SK-N-SH (cell line): Measurements from ENCODE around the gene ZFYVE26. TPM values are rescaled to one million over a fixed set of nuclear protein-coding genes. Genes with fewer than 3 reads are reported as not detected.

Experiments
- CTCF ChIA-PET: fragments of 300-600, 350-600 bp; formaldehyde crosslinking; extraction: SDS; loops from one replicate; lab custom pipeline; 2021; lab: Yijun Ruan, JAX
- POLR2A ChIA-PET: fragments of 350-600 bp; sonication (Branson Sonifier 250); formaldehyde crosslinking; extraction: SDS; loops from one replicate; lab custom pipeline; 2020; ENCODE audit warnings: antibody characterized with exemption, inconsistent platforms; lab: Yijun Ruan, JAX
- DNase-seq: peaks from one replicate; pipeline ENCODE4 v3.0.0; 2012
- H2AFZ ChIP-seq: fragments of 200-600 bp; sonication (generic); 2 replicates; pipeline ENCODE4 v1.8.1; 2016; ENCODE audit warnings: antibody characterized with exemption, mild to moderate bottlenecking, low read depth
- H3F3A ChIP-seq: fragments of 200-600 bp; sonication (generic); replicated peaks from 2 replicates; pipeline ENCODE3; 2016; ENCODE audit warnings: antibody characterized with exemption, mild to moderate bottlenecking; ENCODE audit not compliant: insufficient read depth
- H3K27ac ChIP-seq, 2 experiments: fragments of 200-500 bp in 1 of 2; fragments of 200-600 bp in 1 of 2; sonication (Bioruptor generic) in 1 of 2; sonication (generic), shearing (Covaris generic) in 1 of 2; 2 replicates each; pipeline versions ENCODE4 v1.5.1 to v1.6.1; 2014 to 2016; ENCODE audit warnings: low read depth in 2 of 2, inconsistent platforms in 1 of 2, low read length in 1 of 2, mild to moderate bottlenecking in 1 of 2, mixed read lengths in 1 of 2
- H3K27me3 ChIP-seq: fragments of 200-600 bp; sonication (generic), shearing (Covaris generic); 2 replicates; pipeline ENCODE4 v1.6.1; 2016; ENCODE audit warnings: mixed run types; ENCODE audit not compliant: insufficient read depth
- H3K36me3 ChIP-seq, 2 experiments: fragments of 200-500 bp in 1 of 2; fragments of 200-600 bp in 1 of 2; sonication (Bioruptor generic) in 1 of 2; sonication (generic) in 1 of 2; replicated peaks in 1 of 2; 2 replicates each; pipeline versions ENCODE3 to v1.5.1; 2014 to 2016; ENCODE audit warnings: low read length in 1 of 2, mild to moderate bottlenecking in 1 of 2; ENCODE audit not compliant: insufficient read depth in 2 of 2, control insufficient read depth in 1 of 2
- H3K4me1 ChIP-seq, 2 experiments: fragments of 200-500 bp in 1 of 2; fragments of 200-600 bp in 1 of 2; sonication (Bioruptor generic) in 1 of 2; sonication (generic), shearing (Covaris generic) in 1 of 2; 2 replicates each; pipeline versions ENCODE4 v1.5.1 to v1.6.1; 2014 to 2016; ENCODE audit warnings: low read depth in 1 of 2, low read length in 1 of 2, mixed run types in 1 of 2; ENCODE audit not compliant: insufficient read depth in 2 of 2, control insufficient read depth in 1 of 2
- H3K4me2 ChIP-seq: fragments of 200-600 bp; sonication (generic), shearing (Covaris generic); 2 replicates; pipeline ENCODE4 v1.6.1; 2017; ENCODE audit warnings: mixed run types
- H3K4me3 ChIP-seq, 2 experiments: fragments of 200-500 bp in 1 of 2; fragments of 200-600 bp in 1 of 2; sonication (Bioruptor generic) in 1 of 2; sonication (generic), shearing (Covaris generic) in 1 of 2; 2 replicates each; pipeline versions ENCODE4 v1.5.1 to v1.8.1; 2014 to 2016; ENCODE audit warnings: low read depth in 2 of 2, inconsistent platforms in 1 of 2, low read length in 1 of 2, mild to moderate bottlenecking in 1 of 2, mixed read lengths in 1 of 2, moderate library complexity in 1 of 2
- H3K79me2 ChIP-seq: fragments of 200-600 bp; sonication (generic); 2 replicates; pipeline ENCODE4 v1.8.1; 2017; ENCODE audit warnings: mild to moderate bottlenecking; ENCODE audit not compliant: insufficient read depth
- H3K9ac ChIP-seq: fragments of 200-600 bp; sonication (generic); 2 replicates; pipeline ENCODE4 v1.6.1; 2017; ENCODE audit warnings: mixed run types
- H3K9me2 ChIP-seq: fragments of 200-600 bp; sonication (generic); 2 replicates; pipeline ENCODE4 v1.6.1; 2017; ENCODE audit warnings: mixed run types
- H3K9me3 ChIP-seq: fragments of 200-600 bp; sonication (generic); 2 replicates; pipeline ENCODE4 v1.6.1; 2017; ENCODE audit warnings: mixed run types, mild to moderate bottlenecking, moderate library complexity
- H4K20me1 ChIP-seq: fragments of 200-600 bp; sonication (generic); 2 replicates; pipeline ENCODE4 v1.6.1; 2017; ENCODE audit warnings: mild to moderate bottlenecking, mixed run types; ENCODE audit not compliant: insufficient read depth
- FOSL2 ChIP-seq: IDR thresholded peaks from 2 replicates; pipeline ENCODE4 v1.4.0; 2012; ENCODE audit warnings: low read depth, mild to moderate bottlenecking, moderate library complexity, borderline replicate concordance
- FOXJ3 ChIP-seq: sonication (generic); formaldehyde crosslinking; IDR thresholded peaks from 2 replicates; pipeline ENCODE4 v1.5.1; 2020; ENCODE audit warnings: mild to moderate bottlenecking, missing genetic modification reagents
- FOXM1 ChIP-seq: IDR thresholded peaks from 2 replicates; pipeline ENCODE4 v1.4.0; 2012; ENCODE audit warnings: low read depth, mild to moderate bottlenecking
- IRF3 ChIP-seq: fragments of 150-350 bp; IDR thresholded peaks from 2 replicates; pipeline ENCODE4 v1.6.1; 2016; ENCODE audit warnings: mild to moderate bottlenecking, low read depth, low read length
- MAX ChIP-seq: IDR thresholded peaks from 2 replicates; pipeline ENCODE4 v1.4.0; 2012; ENCODE audit warnings: low read depth
- NFIC ChIP-seq: IDR thresholded peaks from 2 replicates; pipeline ENCODE4 v1.4.0; 2012; ENCODE audit warnings: borderline replicate concordance
- POLR2AphosphoS5 ChIP-seq: IDR thresholded peaks from 2 replicates; pipeline ENCODE4 v1.6.1; 2012; ENCODE audit warnings: low read depth, low read length
- RAD21 ChIP-seq: IDR thresholded peaks from 2 replicates; pipeline ENCODE4 v1.6.1; 2012; ENCODE audit warnings: mild to moderate bottlenecking, low read length
- RXRA ChIP-seq: IDR thresholded peaks from 2 replicates; pipeline ENCODE4 v1.4.0; 2012; ENCODE audit warnings: low read depth, mild to moderate bottlenecking, borderline replicate concordance
- SMC3 ChIP-seq: IDR thresholded peaks from 2 replicates; pipeline ENCODE4 v1.6.1; 2012; ENCODE audit warnings: low read depth, low read length, improper control_type of control experiment
- TEAD4 ChIP-seq: IDR thresholded peaks from 2 replicates; pipeline ENCODE4 v1.4.0; 2012; ENCODE audit warnings: mild to moderate bottlenecking, borderline replicate concordance; ENCODE audit not compliant: insufficient read depth
- USF1 ChIP-seq: IDR thresholded peaks from 2 replicates; pipeline ENCODE4 v1.4.0; 2012; ENCODE audit warnings: low read depth, borderline replicate concordance
- USF2 ChIP-seq: fragments of 150-350 bp; IDR thresholded peaks from 2 replicates; pipeline ENCODE4 v1.6.1; 2017; ENCODE audit warnings: antibody characterized with exemption, low read length, low read depth, borderline replicate concordance
- ZBTB33 ChIP-seq: IDR thresholded peaks from 2 replicates; pipeline ENCODE4 v1.4.0; 2012; ENCODE audit warnings: low read depth, borderline replicate concordance
- WGBS: methylation state at CpG from one replicate; pipeline ENCODE4 v1.1.6; 2017; ENCODE audit warnings: low lambda C conversion rate; 5-methylcytosine and 5-hydroxymethylcytosine counted together
- polyA plus RNA-seq, 3 experiments: library from polyadenylated mRNA; depleted of rRNA; stranded (reverse); fragments of >200 nt; gene quantifications; 2 replicates each; pipeline ENCODE4 v1.2.3, GENCODE V29; 2012
- TF ChIP-seq, protein P1 (sequence below): IDR thresholded peaks from 2 replicates; pipeline ENCODE4; 2012

Gene ZFYVE26
- polyA plus RNA-seq, 1 of the 3 experiments (the other 2 are of a cell fraction), result 5.6 TPM

- 94% methylated on average over 20 of the region's 20 CpGs for WGBS
- no peak overlapping the region for H3K9ac ChIP-seq
- H3F3A ChIP-seq, result no peaks in the 10 kb centered on the region
- POLR2A ChIA-PET, result no interaction called here
- no peak overlapping the region for H3K27ac ChIP-seq
- no peaks in the 10 kb centered on the region for H3K27me3 ChIP-seq
- TF ChIP-seq USF1 (no peak), USF2 (no peak), FOSL2 (no peak), ZBTB33 (no peak), POLR2AphosphoS5 (no peak), TEAD4 (no peak), RAD21 (no peak)
- H4K20me1 ChIP-seq, result no peaks in the 10 kb centered on the region
- H3K79me2 ChIP-seq, result no peaks in the 10 kb centered on the region
- no peak overlapping the region for H2AFZ ChIP-seq
- H3K9me3 ChIP-seq, result no peaks in the 10 kb centered on the region
- no peak overlapping the region for H3K4me2 ChIP-seq
- no peaks in the 10 kb centered on the region for H3K9me2 ChIP-seq
- H3K36me3 ChIP-seq, result no peaks in the 10 kb centered on the region
- H3K4me3 ChIP-seq, result no peak overlapping the region
- CTCF ChIA-PET, result interaction anchor here (1.1 to 1.2 kb wide), 3 partner anchors 20 to 967 kb away, joined by 3 to 5 read pairs (median 3); no protein-coding TSS in a partner anchor
- H3K4me1 ChIP-seq, result peaks cover 0 to 5% of the 10 kb centered on the region in 2 experiments; a peak in 1 of 4 replicates
- no peak for DNase-seq
Measured at GRCh38 chr14:67857778-67858350, 41.5 kb upstream of the ZFYVE26 start.

DNA sequence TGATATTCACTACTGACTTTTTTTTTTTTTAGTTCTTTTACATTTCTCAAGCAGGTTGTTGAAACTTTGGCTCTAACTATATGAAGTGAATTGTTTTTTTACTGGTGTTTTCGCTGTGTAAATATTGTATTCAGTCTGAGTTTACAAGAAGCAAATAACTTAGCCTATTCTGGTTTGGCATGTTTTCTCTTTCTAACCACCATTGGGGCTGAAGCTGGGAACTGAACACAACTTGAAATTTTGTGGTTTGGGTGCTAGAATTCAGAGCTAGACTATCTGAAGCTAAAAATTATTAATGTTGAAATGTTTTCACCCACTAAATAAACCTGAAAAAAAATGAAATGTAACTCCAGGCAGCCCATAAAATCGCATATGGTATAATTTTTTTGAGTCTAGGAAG lies 40.4 kb upstream of the ZFYVE26 start:
- ChIA-PET POLR2A (no interaction called here), CTCF (interaction anchor here (0.7 to 1.1 kb wide), 3 partner anchors 960 to 987 kb away, joined by 3 read pairs; no protein-coding TSS in a partner anchor)
- H3K27me3 ChIP-seq, result no peaks in the 10 kb centered on the region
- H3K36me3 ChIP-seq, result no peaks in the 10 kb centered on the region
- no peak overlapping the region for H3K9ac ChIP-seq
- no peak overlapping the region for H2AFZ ChIP-seq
- TF ChIP-seq MAX (no peak), IRF3 (no peak), FOXJ3 (CRISPR knock-in tag) (no peak), FOXM1 (no peak), SMC3 (no peak), NFIC (no peak), RXRA (no peak)
- TF ChIP-seq, protein P1, sequence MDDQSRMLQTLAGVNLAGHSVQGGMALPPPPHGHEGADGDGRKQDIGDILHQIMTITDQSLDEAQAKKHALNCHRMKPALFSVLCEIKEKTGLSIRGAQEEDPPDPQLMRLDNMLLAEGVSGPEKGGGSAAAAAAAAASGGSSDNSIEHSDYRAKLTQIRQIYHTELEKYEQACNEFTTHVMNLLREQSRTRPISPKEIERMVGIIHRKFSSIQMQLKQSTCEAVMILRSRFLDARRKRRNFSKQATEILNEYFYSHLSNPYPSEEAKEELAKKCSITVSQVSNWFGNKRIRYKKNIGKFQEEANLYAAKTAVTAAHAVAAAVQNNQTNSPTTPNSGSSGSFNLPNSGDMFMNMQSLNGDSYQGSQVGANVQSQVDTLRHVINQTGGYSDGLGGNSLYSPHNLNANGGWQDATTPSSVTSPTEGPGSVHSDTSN, result no peak
- H4K20me1 ChIP-seq, result no peaks in the 10 kb centered on the region
- no peaks in the 10 kb centered on the region for H3K9me2 ChIP-seq
- H3K27ac ChIP-seq, result no peak overlapping the region
- H3K4me3 ChIP-seq, result no peak overlapping the region
- no peak overlapping the region for H3K4me2 ChIP-seq
- H3F3A ChIP-seq, result no peaks in the 10 kb centered on the region
- no peaks in the 10 kb centered on the region for H3K9me3 ChIP-seq
- H3K4me1 ChIP-seq, result peaks cover 0 to 5% of the 10 kb centered on the region in 2 experiments; a peak in 1 of 4 replicates
- WGBS, result 90% methylated on average over 2 of the region's 2 CpGs
- no peaks in the 10 kb centered on the region for H3K79me2 ChIP-seq
- DNase-seq, result no peak
